Heart left ventricle (tissue), 16 donors: Measurements from ENCODE around the gene SCP2D1. TPM values are rescaled to one million over a fixed set of nuclear protein-coding genes. Genes with fewer than 3 reads are reported as not detected.

Source experiments
- ATAC-seq, 4 donors: fragments of 200-7000 bp; cut with Tn5 transposase; one replicate each; pipeline ENCODE4 v1.9.1; 2020 to 2022; ENCODE audit warnings: moderate library complexity in 4 of 4, mild to moderate bottlenecking in 3 of 4, moderate number of reproducible peaks in 1 of 4
- DNase-seq, 5 donors: peaks; one replicate each; pipeline ENCODE4 v3.0.0-alpha.2; 2020
- H3K27ac ChIP-seq, 12 donors: fragments of 200-600 bp; sonication (generic) in 4 of 12; one replicate each; pipeline versions ENCODE4 v1.5.0 to v1.8.0; 2016 to 2022; ENCODE audit warnings: mild to moderate bottlenecking in 2 of 12
- H3K27me3 ChIP-seq, 9 donors: fragments of 200-600 bp; sonication (generic) in 2 of 9; one replicate each; pipeline versions ENCODE4 v1.5.1 to v1.8.0; 2016 to 2022; ENCODE audit warnings: mild to moderate bottlenecking in 3 of 9
- H3K36me3 ChIP-seq, 9 donors: fragments of 200-600 bp; sonication (generic) in 2 of 9; one replicate each; pipeline versions ENCODE4 v1.5.0 to v1.8.0; 2018 to 2022; ENCODE audit warnings: mild to moderate bottlenecking in 2 of 9
- H3K4me1 ChIP-seq, 12 donors: fragments of 200-600 bp; sonication (generic) in 4 of 12; one replicate each; pipeline versions ENCODE4 v1.5.0 to v1.8.0; 2016 to 2022; ENCODE audit warnings: mild to moderate bottlenecking in 3 of 12
- H3K4me3 ChIP-seq, 12 donors: fragments of 200-600 bp; sonication (generic) in 4 of 12; one replicate each; pipeline versions ENCODE4 v1.5.0 to v1.8.0; 2017 to 2022; ENCODE audit warnings: mild to moderate bottlenecking in 9 of 12, moderate library complexity in 4 of 12
- H3K9me3 ChIP-seq, 12 donors: fragments of 200-600 bp; sonication (generic) in 4 of 12; one replicate each; pipeline versions ENCODE4 v1.5.0 to v1.8.0; 2016 to 2022; ENCODE audit warnings: mild to moderate bottlenecking in 1 of 12
- POLR2A ChIP-seq, 2 donors: fragments of 450-650 bp; IDR thresholded peaks; one replicate each; pipeline ENCODE4 v1.6.1; 2017; ENCODE audit warnings: antibody characterized with exemption in 2 of 2, mild to moderate bottlenecking in 2 of 2, moderate library complexity in 2 of 2
- WGBS, 4 donors: extraction: QIAGEN DNeasy Blood & Tissue Kit in 2 of 4; methylation state at CpG; one replicate each; pipeline versions ENCODE4 v1.1.5 to v1.1.7; 2013 to 2018; 5-methylcytosine and 5-hydroxymethylcytosine counted together
- intact Hi-C, 10 donors: fragments of 100-400 bp; cut with DNase I; formaldehyde crosslinking; loops; one replicate each; pipeline versions ENCODE4 v1.11.1 to v1.14.2; 2022
- long read RNA-seq, 3 donors: library from polyadenylated mRNA; unstranded; transcript quantifications; one replicate each; pipeline ENCODE4 v2.0.0, GENCODE V29; 2020 to 2021
- polyA plus RNA-seq, 2 donors: library from polyadenylated mRNA; stranded (reverse); fragments of 200-250 nt; gene quantifications; one replicate each; pipeline ENCODE4 v1.2.3, GENCODE V29; 2013
- total RNA-seq, 9 donors: library from RNA; depleted of rRNA in 2 of 9; stranded (reverse); fragments of >200 nt in 2 of 9; fragmentation: NEBNext Ultra II Directional in 3 of 9; extraction: Animal tissue kit (Norgen Biotek cat#: 25700) in 3 of 9; gene quantifications; one replicate each; pipeline versions ENCODE4 v1.1.0 to v1.2.4, GENCODE V29; 2016 to 2023
- TF ChIP-seq, protein P1 (sequence below), 12 donors: fragments of 200-600 bp; sonication (generic) in 4 of 12; IDR thresholded peaks; one replicate each; pipeline versions ENCODE4 v1.5.0 to v1.8.0; 2018 to 2022; ENCODE audit warnings: antibody characterized with exemption in 12 of 12, mild to moderate bottlenecking in 5 of 12
- donor health status: ischemic (EF 13 %, LVEDD 7.1; RV severe dilation, severe dysfunction).
- donor health status: healthy with polysubstance abuse.
- donor health status: DM: no; HTN: yes; CAD: no.
- donor health status: DM: no; HTN: no; CAD: no.
- donor health status: ischemic (EF 25% LVEDD 6.9; RV normal size, moderate dysfunction).
- donor health status: ischemic (EF 25% LVEDD 5.7; RV mildly dilated, moderate dysfunction).
- donor health status: healthy.
- donor health status: DM: yes; HTN: yes; CAD: no.
- donor health status: ischemic (EF 35%, LVEDD 5.7; RV mildly dilated, moderate dysfunction).
- donor health status: nonischemic (EF 11% LVEDD 7.7; RV severe dilation, severe dysfunction).
- donor health status: DM: yes; HTN: yes; CAD: no.
- donor health status: PGD.
- donor health status: ischemic (EF 29% LVEDD 5.4; RV normal size, mild dysfunction).
- donor health status: nonischemic (EF 23%, LVEDD 6.1; RV moderate dilation, normal function).

The SCP2D1 gene
- total RNA-seq, result not detected
- not detected for polyA plus RNA-seq
- long read RNA-seq, donor 1, result 0 reads
- long read RNA-seq, donor 2, result 0 reads
- long read RNA-seq, donor 3, result 0 reads

DNA sequence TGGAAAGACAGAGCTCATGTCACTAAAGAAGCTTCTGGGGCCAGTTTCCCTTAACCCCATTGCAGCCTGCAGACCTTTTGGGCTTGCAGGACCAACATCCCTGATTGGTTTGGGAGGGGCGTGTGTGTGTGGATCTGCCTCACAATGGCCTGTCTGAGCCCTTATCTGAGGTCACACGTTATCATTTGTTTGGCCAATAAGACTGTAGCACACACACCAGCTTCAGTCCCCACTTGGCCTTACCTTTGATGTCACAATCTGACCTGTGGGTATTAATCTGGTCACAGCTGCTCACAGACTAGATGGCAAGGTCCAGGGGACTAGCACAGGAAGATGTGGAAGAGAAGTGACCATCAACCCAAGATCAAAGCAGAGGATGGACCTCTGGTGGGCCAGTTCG lies at the start of gene SCP2D1:
Gene SCP2D1, plus strand, starts transcription at position 301 of the 400 bp plus-strand sequence. Its CDS starts 33 bp downstream, at position 334.
- Histone ChIP-seq H3K27ac (no peak within 1 kb of the TSS), H3K4me3 (no peak within 1 kb of the TSS), H3K9me3 (no peaks in the 10 kb centered on the region), H3K27me3 (peaks cover 0 to 4% (median 0%) of the 10 kb centered on the region in 9 donors), H3K36me3 (no peaks in the 10 kb centered on the region), H3K4me1 (no peaks in the 10 kb centered on the region)
- TF ChIP-seq, protein P1, sequence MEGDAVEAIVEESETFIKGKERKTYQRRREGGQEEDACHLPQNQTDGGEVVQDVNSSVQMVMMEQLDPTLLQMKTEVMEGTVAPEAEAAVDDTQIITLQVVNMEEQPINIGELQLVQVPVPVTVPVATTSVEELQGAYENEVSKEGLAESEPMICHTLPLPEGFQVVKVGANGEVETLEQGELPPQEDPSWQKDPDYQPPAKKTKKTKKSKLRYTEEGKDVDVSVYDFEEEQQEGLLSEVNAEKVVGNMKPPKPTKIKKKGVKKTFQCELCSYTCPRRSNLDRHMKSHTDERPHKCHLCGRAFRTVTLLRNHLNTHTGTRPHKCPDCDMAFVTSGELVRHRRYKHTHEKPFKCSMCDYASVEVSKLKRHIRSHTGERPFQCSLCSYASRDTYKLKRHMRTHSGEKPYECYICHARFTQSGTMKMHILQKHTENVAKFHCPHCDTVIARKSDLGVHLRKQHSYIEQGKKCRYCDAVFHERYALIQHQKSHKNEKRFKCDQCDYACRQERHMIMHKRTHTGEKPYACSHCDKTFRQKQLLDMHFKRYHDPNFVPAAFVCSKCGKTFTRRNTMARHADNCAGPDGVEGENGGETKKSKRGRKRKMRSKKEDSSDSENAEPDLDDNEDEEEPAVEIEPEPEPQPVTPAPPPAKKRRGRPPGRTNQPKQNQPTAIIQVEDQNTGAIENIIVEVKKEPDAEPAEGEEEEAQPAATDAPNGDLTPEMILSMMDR (IDR thresholded peaks at IDR 0.05), result no peak
- no peak for TF ChIP-seq POLR2A (IDR thresholded peaks at IDR 0.05)
- intact Hi-C loops, result no loop called here
- 39 to 49% (median 41%) methylated on average over 3 of the region's 3 CpGs for WGBS, 4 donors
- ATAC-seq, result no peak
- no peak for DNase-seq

- DNase-seq (no peak), ATAC-seq (peak in 1 of 4 donors; percentile 13)
- peaks cover 0 to 1% (median 0%) of the 10 kb centered on the region in 12 donors for H3K9me3 ChIP-seq
- 67 to 77% (median 73%) methylated on average over 5 of the region's 5 CpGs for WGBS, 4 donors
- H3K27me3 ChIP-seq, result no peaks in the 10 kb centered on the region
- TF ChIP-seq POLR2A (IDR thresholded peaks at IDR 0.05), result no peak
- TF ChIP-seq, protein P1 (IDR thresholded peaks at IDR 0.05), result no peak
- intact Hi-C loops, result no loop called here
- no peak overlapping the region for H3K4me3 ChIP-seq
- peaks cover 0 to 19% (median 6%) of the 10 kb centered on the region in 9 donors for H3K36me3 ChIP-seq
- no peaks in the 10 kb centered on the region for H3K4me1 ChIP-seq
- no peak overlapping the region for H3K27ac ChIP-seq
Observed at GRCh38 chr20:18767676-18768075, 45.9 kb upstream of the SCP2D1 start.

DNA sequence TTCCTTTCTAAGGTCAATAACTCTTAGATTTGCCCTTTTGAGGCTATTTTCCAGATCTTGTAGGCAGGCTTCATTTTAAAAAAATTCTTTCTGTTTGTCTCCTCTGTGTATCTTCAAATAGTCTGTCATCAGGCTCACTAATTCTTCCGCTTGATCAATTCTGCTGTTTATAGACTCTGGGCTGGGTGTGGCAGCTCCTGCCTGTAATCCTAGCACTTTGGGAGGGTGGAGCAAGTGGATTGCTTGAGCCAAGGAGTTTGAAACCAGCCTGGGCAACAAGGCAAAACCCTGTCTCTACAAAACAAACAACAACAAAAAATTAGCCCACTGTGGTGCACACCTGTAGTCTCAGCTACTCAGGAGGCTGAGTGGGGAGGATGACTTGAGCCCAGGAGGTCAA lies 40.0 kb upstream of the SCP2D1 start:
- H3K9me3 ChIP-seq, result no peaks in the 10 kb centered on the region
- DNase-seq, result no peak
- no peak overlapping the region for H3K27ac ChIP-seq
- H3K27me3 ChIP-seq, result no peaks in the 10 kb centered on the region
- no peaks in the 10 kb centered on the region for H3K36me3 ChIP-seq
- intact Hi-C loops, result no loop called here
- WGBS, 4 donors, result 78 to 93% (median 92%) methylated on average over 1 of the region's 1 CpG
- ATAC-seq, result no peak
- no peak overlapping the region for H3K4me3 ChIP-seq
- TF ChIP-seq, protein P1 (IDR thresholded peaks at IDR 0.05), result no peak
- TF ChIP-seq POLR2A (IDR thresholded peaks at IDR 0.05), result no peak
- no peaks in the 10 kb centered on the region for H3K4me1 ChIP-seq

- intact Hi-C loops, result no loop called here
- Histone ChIP-seq H3K4me1 (no peaks in the 10 kb centered on the region), H3K27ac (no peak overlapping the region), H3K9me3 (no peaks in the 10 kb centered on the region), H3K36me3 (no peaks in the 10 kb centered on the region), H3K27me3 (no peaks in the 10 kb centered on the region), H3K4me3 (no peak overlapping the region)
- WGBS, 4 donors, result 71 to 80% (median 72%) methylated on average over 2 of the region's 2 CpGs
- TF ChIP-seq, protein P1 (IDR thresholded peaks at IDR 0.05), result no peak
- no peak for TF ChIP-seq POLR2A (IDR thresholded peaks at IDR 0.05)
- no peak for DNase-seq
- no peak for ATAC-seq
Observed at GRCh38 chr20:18774207-18774606, 39.4 kb upstream of the SCP2D1 start.
